SK-N-MC (cell line): ENCODE data around the gene TTLL11.

Experiments used
- DNase-seq: peaks from one replicate; pipeline ENCODE4 v3.0.0-alpha.2; 2011; ENCODE audit warnings: low read depth, low spot score
- H3K27ac ChIP-seq: fragments of 200-600 bp; sonication (generic); 2 replicates; pipeline ENCODE4 v1.5.1; 2016; ENCODE audit warnings: mixed run types
- H3K36me3 ChIP-seq: fragments of 200-600 bp; sonication (generic); 2 replicates; pipeline ENCODE4 v1.6.1; 2017; ENCODE audit warnings: antibody characterized with exemption, low read length, mixed read lengths; ENCODE audit not compliant: insufficient read depth
- H3K4me3 ChIP-seq: fragments of 200-600 bp; sonication (generic); 2 replicates; pipeline ENCODE4 v1.5.1; 2016
- H3K9ac ChIP-seq: fragments of 200-600 bp; sonication (generic); 2 replicates; pipeline ENCODE4 v1.8.0; 2017; ENCODE audit warnings: mixed run types, mixed read lengths; ENCODE audit not compliant: insufficient read length
- H3K9me3 ChIP-seq: fragments of 200-600 bp; sonication (generic); 2 replicates; pipeline ENCODE4 v1.6.1; 2017; ENCODE audit warnings: low read depth, mild to moderate bottlenecking, antibody characterized with exemption, low read length, moderate library complexity, mixed read lengths
- EZH2 ChIP-seq: fragments of 200-600 bp; sonication (generic); IDR thresholded peaks from one replicate; pipeline ENCODE4 v1.6.1; 2017; ENCODE audit warnings: antibody characterized with exemption
- FOXP2 ChIP-seq: optimal IDR thresholded peaks from 2 replicates; pipeline ENCODE3; 2011; ENCODE audit warnings: mild to moderate bottlenecking, moderate library complexity; ENCODE audit not compliant: insufficient read depth; ENCODE audit errors: extremely low read length, control extremely low read depth
- POLR2AphosphoS5 ChIP-seq: IDR thresholded peaks from 2 replicates; pipeline ENCODE4 v1.6.1; 2012; ENCODE audit warnings: mild to moderate bottlenecking, low read depth, low read length, borderline replicate concordance

TTLL11 gene

GRCh38 chr9:121979736-121980135 is 113.4 kb downstream of the TTLL11 start:
- DNase-seq, result no peak
- no peak overlapping the region for H3K9ac ChIP-seq
- no peaks in the 10 kb centered on the region for H3K36me3 ChIP-seq
- H3K4me3 ChIP-seq, result no peak overlapping the region
- TF ChIP-seq POLR2AphosphoS5, result no peak
- TF ChIP-seq EZH2, result no peak
- TF ChIP-seq FOXP2, result no peak
- H3K9me3 ChIP-seq, result no peaks in the 10 kb centered on the region
- H3K27ac ChIP-seq, result no peak overlapping the region

- DNase-seq, result no peak
- Histone ChIP-seq H3K9me3 (no peaks in the 10 kb centered on the region), H3K27ac (no peak overlapping the region), H3K4me3 (no peak overlapping the region), H3K36me3 (no peaks in the 10 kb centered on the region), H3K9ac (no peak overlapping the region)
- TF ChIP-seq POLR2AphosphoS5, result no peak
Measured at GRCh38 chr9:121976751-121977150, 116.4 kb downstream of the TTLL11 start.

GRCh38 chr9:121975801-121976277 is 117.3 kb downstream of the TTLL11 start:
- TF ChIP-seq POLR2AphosphoS5 (no peak), EZH2 (no peak), FOXP2 (no peak)
- no peak for DNase-seq
- no peaks in the 10 kb centered on the region for H3K36me3 ChIP-seq
- H3K27ac ChIP-seq, result no peak overlapping the region
- no peak overlapping the region for H3K4me3 ChIP-seq
- H3K9me3 ChIP-seq, result no peaks in the 10 kb centered on the region
- H3K9ac ChIP-seq, result no peak overlapping the region

GRCh38 chr9:121974421-121974820 is 118.7 kb downstream of the TTLL11 start:
- H3K27ac ChIP-seq, result no peak overlapping the region
- TF ChIP-seq FOXP2 (no peak), EZH2 (no peak), POLR2AphosphoS5 (no peak)

GRCh38 chr9:121972501-121972981 is 120.6 kb downstream of the TTLL11 start:
- Histone ChIP-seq H3K4me3 (no peak overlapping the region), H3K9me3 (no peaks in the 10 kb centered on the region), H3K9ac (no peak overlapping the region), H3K36me3 (no peaks in the 10 kb centered on the region), H3K27ac (no peak overlapping the region)
- TF ChIP-seq POLR2AphosphoS5 (no peak), FOXP2 (no peak), EZH2 (no peak)
- no peak for DNase-seq

More at GRCh38 chr9:121974421-121974820, 118.7 kb downstream of the TTLL11 start:
- H3K4me3 ChIP-seq, result no peak overlapping the region
- no peaks in the 10 kb centered on the region for H3K36me3 ChIP-seq
- DNase-seq, result no peak
- no peak overlapping the region for H3K9ac ChIP-seq
- no peaks in the 10 kb centered on the region for H3K9me3 ChIP-seq

GRCh38 chr9:121968056-121968455 is 125.1 kb downstream of the TTLL11 start:
- DNase-seq, result no peak
- no peak overlapping the region for H3K4me3 ChIP-seq
- H3K27ac ChIP-seq, result no peak overlapping the region
- no peak overlapping the region for H3K9ac ChIP-seq
- H3K9me3 ChIP-seq, result no peaks in the 10 kb centered on the region
- no peaks in the 10 kb centered on the region for H3K36me3 ChIP-seq
- TF ChIP-seq FOXP2 (no peak), EZH2 (no peak)

- TF ChIP-seq EZH2 (no peak), FOXP2 (no peak), POLR2AphosphoS5 (no peak)
Measured at GRCh38 chr9:121966706-121967105, 126.4 kb downstream of the TTLL11 start.

GRCh38 chr9:121963528-121963995 is 129.5 kb downstream of the TTLL11 start:
- Histone ChIP-seq H3K9me3 (no peaks in the 10 kb centered on the region), H3K4me3 (no peak overlapping the region), H3K36me3 (no peaks in the 10 kb centered on the region), H3K9ac (no peak overlapping the region), H3K27ac (no peak overlapping the region)
- DNase-seq, result no peak
- TF ChIP-seq EZH2 (no peak), POLR2AphosphoS5 (no peak), FOXP2 (no peak)

More at GRCh38 chr9:121966706-121967105, 126.4 kb downstream of the TTLL11 start:
- no peak overlapping the region for H3K4me3 ChIP-seq
- DNase-seq, result no peak
- H3K9me3 ChIP-seq, result no peaks in the 10 kb centered on the region
- H3K27ac ChIP-seq, result no peak overlapping the region
- H3K36me3 ChIP-seq, result no peaks in the 10 kb centered on the region
- no peak overlapping the region for H3K9ac ChIP-seq

- no peaks in the 10 kb centered on the region for H3K36me3 ChIP-seq
- no peak overlapping the region for H3K27ac ChIP-seq
- no peak overlapping the region for H3K4me3 ChIP-seq
- H3K9ac ChIP-seq, result no peak overlapping the region
- H3K9me3 ChIP-seq, result no peaks in the 10 kb centered on the region
- DNase-seq, result no peak
- no peak for TF ChIP-seq EZH2
- no peak for TF ChIP-seq FOXP2
- no peak for TF ChIP-seq POLR2AphosphoS5
Measured at GRCh38 chr9:121962421-121962820, 130.7 kb downstream of the TTLL11 start.
